GM19099 (cell line): ENCODE measurements around the gene PAPPA2.

Experiments
- POLR2A ChIP-seq: IDR thresholded peaks from 3 replicates; pipeline ENCODE4 v1.6.1; 2011; ENCODE audit warnings: low read depth; ENCODE audit not compliant: insufficient read length; ENCODE audit errors: extremely low read depth

The PAPPA2 gene

GRCh38 chr1:176609556-176610408 is 146.8 kb downstream of the PAPPA2 start:
- TF ChIP-seq POLR2A, result no peak

- no peak for TF ChIP-seq POLR2A
These were observed 149.8 kb downstream of the PAPPA2 start for GRCh38 chr1:176612791-176613190.

- TF ChIP-seq POLR2A, result no peak
These were observed 154.9 kb downstream of the PAPPA2 start for GRCh38 chr1:176617881-176618280.

- no peak for TF ChIP-seq POLR2A
These were observed 156.3 kb downstream of the PAPPA2 start for GRCh38 chr1:176619261-176619660.

GRCh38 chr1:176625365-176625764 is 162.4 kb downstream of the PAPPA2 start:
- no peak for TF ChIP-seq POLR2A

- no peak for TF ChIP-seq POLR2A
These were observed 163.6 kb downstream of the PAPPA2 start for GRCh38 chr1:176626572-176627061.

GRCh38 chr1:176628775-176629174 is 165.8 kb downstream of the PAPPA2 start:
- TF ChIP-seq POLR2A, result no peak

- TF ChIP-seq POLR2A, result no peak
These were observed 175.9 kb downstream of the PAPPA2 start for GRCh38 chr1:176638713-176639526.

- no peak for TF ChIP-seq POLR2A
These were observed 180.6 kb downstream of the PAPPA2 start for GRCh38 chr1:176643536-176643935.

GRCh38 chr1:176648556-176648955 is 185.6 kb downstream of the PAPPA2 start:
- TF ChIP-seq POLR2A, result no peak

GRCh38 chr1:176656257-176656995 is 193.5 kb downstream of the PAPPA2 start:
- no peak for TF ChIP-seq POLR2A

GRCh38 chr1:176669782-176670181 is 206.8 kb downstream of the PAPPA2 start:
- no peak for TF ChIP-seq POLR2A

GRCh38 chr1:176670853-176671252 is 207.9 kb downstream of the PAPPA2 start:
- no peak for TF ChIP-seq POLR2A

GRCh38 chr1:176682830-176683535 is 220.0 kb downstream of the PAPPA2 start:
- TF ChIP-seq POLR2A, result no peak
